Measurements from ENCODE around the gene MBP.

GRCh38 chr18:77133051-77133834 is 660 bp upstream of the MBP start:
- TF ChIP-seq EZH2 (IDR thresholded peaks at IDR 0.05; ENCODE audit: borderline replicate concordance, control insufficient read depth, low read depth, low read length) (no peak), MXI1 (IDR thresholded peaks at IDR 0.05; ENCODE audit: low read depth, low read length) (no peak), HDAC6 (IDR thresholded peaks at IDR 0.05; ENCODE audit: unreplicated experiment) (no peak), POLR2A (IDR thresholded peaks at IDR 0.05; ENCODE audit: low read depth, low read length) (no peak), KAT2A (conservative IDR thresholded peaks at IDR 0.05; ENCODE audit: control insufficient read depth, low read depth, low read length) (no peak), RAD21 (IDR thresholded peaks at IDR 0.05; ENCODE audit: insufficient read depth, low read depth, low read length) (no peak), SIN3A (IDR thresholded peaks at IDR 0.05; ENCODE audit: low read depth, low read length) (no peak), CEBPB (IDR thresholded peaks at IDR 0.05; ENCODE audit: borderline replicate concordance in 1 of 2, low read depth in 2 of 2, low read length in 2 of 2) (no peak), ZNF24 (IDR thresholded peaks at IDR 0.05) (no peak)
- TF ChIP-seq, protein P1, sequence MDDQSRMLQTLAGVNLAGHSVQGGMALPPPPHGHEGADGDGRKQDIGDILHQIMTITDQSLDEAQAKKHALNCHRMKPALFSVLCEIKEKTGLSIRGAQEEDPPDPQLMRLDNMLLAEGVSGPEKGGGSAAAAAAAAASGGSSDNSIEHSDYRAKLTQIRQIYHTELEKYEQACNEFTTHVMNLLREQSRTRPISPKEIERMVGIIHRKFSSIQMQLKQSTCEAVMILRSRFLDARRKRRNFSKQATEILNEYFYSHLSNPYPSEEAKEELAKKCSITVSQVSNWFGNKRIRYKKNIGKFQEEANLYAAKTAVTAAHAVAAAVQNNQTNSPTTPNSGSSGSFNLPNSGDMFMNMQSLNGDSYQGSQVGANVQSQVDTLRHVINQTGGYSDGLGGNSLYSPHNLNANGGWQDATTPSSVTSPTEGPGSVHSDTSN (IDR thresholded peaks at IDR 0.05; ENCODE audit: insufficient replicate concordance, low read depth, low read length): no peak
- TF ChIP-seq, protein P2, sequence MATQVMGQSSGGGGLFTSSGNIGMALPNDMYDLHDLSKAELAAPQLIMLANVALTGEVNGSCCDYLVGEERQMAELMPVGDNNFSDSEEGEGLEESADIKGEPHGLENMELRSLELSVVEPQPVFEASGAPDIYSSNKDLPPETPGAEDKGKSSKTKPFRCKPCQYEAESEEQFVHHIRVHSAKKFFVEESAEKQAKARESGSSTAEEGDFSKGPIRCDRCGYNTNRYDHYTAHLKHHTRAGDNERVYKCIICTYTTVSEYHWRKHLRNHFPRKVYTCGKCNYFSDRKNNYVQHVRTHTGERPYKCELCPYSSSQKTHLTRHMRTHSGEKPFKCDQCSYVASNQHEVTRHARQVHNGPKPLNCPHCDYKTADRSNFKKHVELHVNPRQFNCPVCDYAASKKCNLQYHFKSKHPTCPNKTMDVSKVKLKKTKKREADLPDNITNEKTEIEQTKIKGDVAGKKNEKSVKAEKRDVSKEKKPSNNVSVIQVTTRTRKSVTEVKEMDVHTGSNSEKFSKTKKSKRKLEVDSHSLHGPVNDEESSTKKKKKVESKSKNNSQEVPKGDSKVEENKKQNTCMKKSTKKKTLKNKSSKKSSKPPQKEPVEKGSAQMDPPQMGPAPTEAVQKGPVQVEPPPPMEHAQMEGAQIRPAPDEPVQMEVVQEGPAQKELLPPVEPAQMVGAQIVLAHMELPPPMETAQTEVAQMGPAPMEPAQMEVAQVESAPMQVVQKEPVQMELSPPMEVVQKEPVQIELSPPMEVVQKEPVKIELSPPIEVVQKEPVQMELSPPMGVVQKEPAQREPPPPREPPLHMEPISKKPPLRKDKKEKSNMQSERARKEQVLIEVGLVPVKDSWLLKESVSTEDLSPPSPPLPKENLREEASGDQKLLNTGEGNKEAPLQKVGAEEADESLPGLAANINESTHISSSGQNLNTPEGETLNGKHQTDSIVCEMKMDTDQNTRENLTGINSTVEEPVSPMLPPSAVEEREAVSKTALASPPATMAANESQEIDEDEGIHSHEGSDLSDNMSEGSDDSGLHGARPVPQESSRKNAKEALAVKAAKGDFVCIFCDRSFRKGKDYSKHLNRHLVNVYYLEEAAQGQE (IDR thresholded peaks at IDR 0.05; ENCODE audit: low read depth, low read length): no peak

All from GM12878 (cell line).